Vagina (tissue), 2 donors: ENCODE results near the gene SRSF3. TPM values are rescaled to one million over a fixed set of nuclear protein-coding genes. Genes with fewer than 3 reads are reported as not detected.
A peak's percentile ranks its signal among the peaks of the same experiment; 100 is the strongest.

Experiments used
- DNase-seq, 2 donors: peaks; one replicate each; pipeline ENCODE4 v3.0.0-alpha.2; 2017; ENCODE audit errors: extremely low spot score in 2 of 2
- H3K27ac ChIP-seq: fragments of 200-600 bp; sonication (generic); one replicate; pipeline ENCODE4 v1.5.1; 2019
- H3K27me3 ChIP-seq: fragments of 200-600 bp; sonication (generic); one replicate; pipeline ENCODE4 v1.5.1; 2019
- H3K36me3 ChIP-seq, 2 donors: fragments of 200-600 bp; sonication (generic); one replicate each; pipeline ENCODE4 v1.5.1; 2017 to 2019
- H3K4me1 ChIP-seq: fragments of 200-600 bp; sonication (generic); one replicate; pipeline ENCODE4 v1.5.1; 2019
- H3K4me3 ChIP-seq, 2 donors: fragments of 200-600 bp; sonication (generic); 1 replicate in 1 of 2; 2 replicates in 1 of 2; pipeline ENCODE4 v1.5.1; 2016 to 2019
- H3K9me3 ChIP-seq: fragments of 200-600 bp; sonication (generic); one replicate; pipeline ENCODE4 v1.5.1; 2019
- POLR2A ChIP-seq, 2 donors: fragments of 450-650 bp; IDR thresholded peaks; one replicate each; pipeline ENCODE4 v1.6.1; 2017; ENCODE audit warnings: antibody characterized with exemption in 2 of 2, mild to moderate bottlenecking in 2 of 2, moderate library complexity in 2 of 2
- POLR2AphosphoS5 ChIP-seq, 2 donors: sonication (generic); formaldehyde crosslinking; IDR thresholded peaks; one replicate each; pipeline ENCODE4 v1.9.0; 2017; ENCODE audit warnings: antibody characterized with exemption in 2 of 2, mild to moderate bottlenecking in 2 of 2, low read depth in 1 of 2; ENCODE audit not compliant: insufficient read depth in 1 of 2
- intact Hi-C: fragments of 100-400 bp; cut with DNase I; formaldehyde crosslinking; loops from one replicate; pipeline ENCODE4 v1.15.1; 2023
- total RNA-seq: library from RNA; depleted of rRNA; stranded (reverse); fragments of >200 nt; gene quantifications from one replicate; pipeline ENCODE4 v1.2.3, GENCODE V29; 2016
- TF ChIP-seq, protein P1 (sequence below), 3 experiments: fragments of 450-650 bp in 2 of 3; fragments of 200-600 bp in 1 of 3; sonication (generic) in 1 of 3; IDR thresholded peaks; one replicate each; pipeline ENCODE4 v1.5.1; 2017 to 2019; ENCODE audit warnings: antibody characterized with exemption in 3 of 3, mild to moderate bottlenecking in 2 of 3, moderate library complexity in 2 of 3

Gene SRSF3
- total RNA-seq, 1 donor from 2014 or later: 144 TPM

- Histone ChIP-seq H3K36me3 (no peaks in the 10 kb centered on the region), H3K27ac (peak overlapping the region; percentile 99), H3K4me1 (peaks cover 29% of the 10 kb centered on the region), H3K27me3 (no peaks in the 10 kb centered on the region), H3K4me3 (peak overlapping the region in 1 of 2 donors; percentile 93), H3K9me3 (no peaks in the 10 kb centered on the region)
- no peak for DNase-seq
- intact Hi-C loops: loop anchor here (5.0 to 10.0 kb wide), 2 partner anchors 49 to 103 kb away; partner anchors contain the start of genes KCTD20 and PXT1
- TF ChIP-seq, protein P1, sequence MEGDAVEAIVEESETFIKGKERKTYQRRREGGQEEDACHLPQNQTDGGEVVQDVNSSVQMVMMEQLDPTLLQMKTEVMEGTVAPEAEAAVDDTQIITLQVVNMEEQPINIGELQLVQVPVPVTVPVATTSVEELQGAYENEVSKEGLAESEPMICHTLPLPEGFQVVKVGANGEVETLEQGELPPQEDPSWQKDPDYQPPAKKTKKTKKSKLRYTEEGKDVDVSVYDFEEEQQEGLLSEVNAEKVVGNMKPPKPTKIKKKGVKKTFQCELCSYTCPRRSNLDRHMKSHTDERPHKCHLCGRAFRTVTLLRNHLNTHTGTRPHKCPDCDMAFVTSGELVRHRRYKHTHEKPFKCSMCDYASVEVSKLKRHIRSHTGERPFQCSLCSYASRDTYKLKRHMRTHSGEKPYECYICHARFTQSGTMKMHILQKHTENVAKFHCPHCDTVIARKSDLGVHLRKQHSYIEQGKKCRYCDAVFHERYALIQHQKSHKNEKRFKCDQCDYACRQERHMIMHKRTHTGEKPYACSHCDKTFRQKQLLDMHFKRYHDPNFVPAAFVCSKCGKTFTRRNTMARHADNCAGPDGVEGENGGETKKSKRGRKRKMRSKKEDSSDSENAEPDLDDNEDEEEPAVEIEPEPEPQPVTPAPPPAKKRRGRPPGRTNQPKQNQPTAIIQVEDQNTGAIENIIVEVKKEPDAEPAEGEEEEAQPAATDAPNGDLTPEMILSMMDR (IDR thresholded peaks at IDR 0.05): no peak
- TF ChIP-seq POLR2AphosphoS5 (IDR thresholded peaks at IDR 0.05; ENCODE audit: insufficient read depth in 1 of 2, low read depth in 1 of 2) (no peak), POLR2A (IDR thresholded peaks at IDR 0.05) (no peak)
These were observed 46.3 kb upstream of the SRSF3 start for GRCh38 chr6:36547646-36548400.

GRCh38 chr6:36548401-36548743 lies 45.8 kb upstream of the SRSF3 start:
- TF ChIP-seq, protein P1 (IDR thresholded peaks at IDR 0.05): no peak
- TF ChIP-seq POLR2A (IDR thresholded peaks at IDR 0.05) (no peak), POLR2AphosphoS5 (IDR thresholded peaks at IDR 0.05; ENCODE audit: insufficient read depth in 1 of 2, low read depth in 1 of 2) (no peak)
- H3K27me3 ChIP-seq: no peaks in the 10 kb centered on the region
- intact Hi-C loops: loop anchor here (5.0 to 10.0 kb wide), 2 partner anchors 49 to 104 kb away; partner anchors contain the start of genes KCTD20 and PXT1
- peaks cover 24% of the 10 kb centered on the region for H3K4me1 ChIP-seq
- H3K27ac ChIP-seq: peak overlapping the region; percentile 99
- H3K36me3 ChIP-seq: no peaks in the 10 kb centered on the region
- H3K4me3 ChIP-seq: no peak overlapping the region
- DNase-seq: no peak
- no peaks in the 10 kb centered on the region for H3K9me3 ChIP-seq

- Histone ChIP-seq H3K4me1 (peaks cover 8% of the 10 kb centered on the region), H3K27me3 (no peaks in the 10 kb centered on the region), H3K9me3 (no peaks in the 10 kb centered on the region), H3K4me3 (no peak overlapping the region), H3K27ac (no peak overlapping the region), H3K36me3 (no peaks in the 10 kb centered on the region)
- DNase-seq: no peak
- intact Hi-C loops: no loop called here
- TF ChIP-seq, protein P1 (IDR thresholded peaks at IDR 0.05): no peak
- TF ChIP-seq POLR2AphosphoS5 (IDR thresholded peaks at IDR 0.05; ENCODE audit: insufficient read depth in 1 of 2, low read depth in 1 of 2) (no peak), POLR2A (IDR thresholded peaks at IDR 0.05) (no peak)
These were observed 43.6 kb upstream of the SRSF3 start for GRCh38 chr6:36550473-36551000.

GRCh38 chr6:36555750-36556252 lies 38.4 kb upstream of the SRSF3 start:
- intact Hi-C loops: no loop called here
- TF ChIP-seq POLR2A (IDR thresholded peaks at IDR 0.05) (no peak), POLR2AphosphoS5 (IDR thresholded peaks at IDR 0.05; ENCODE audit: insufficient read depth in 1 of 2, low read depth in 1 of 2) (no peak)
- TF ChIP-seq, protein P1 (IDR thresholded peaks at IDR 0.05): no peak
- no peaks in the 10 kb centered on the region for H3K9me3 ChIP-seq
- H3K27ac ChIP-seq: no peak overlapping the region
- no peaks in the 10 kb centered on the region for H3K27me3 ChIP-seq
- H3K4me3 ChIP-seq: no peak overlapping the region
- no peaks in the 10 kb centered on the region for H3K4me1 ChIP-seq
- DNase-seq: no peak
- H3K36me3 ChIP-seq: no peaks in the 10 kb centered on the region

DNA sequence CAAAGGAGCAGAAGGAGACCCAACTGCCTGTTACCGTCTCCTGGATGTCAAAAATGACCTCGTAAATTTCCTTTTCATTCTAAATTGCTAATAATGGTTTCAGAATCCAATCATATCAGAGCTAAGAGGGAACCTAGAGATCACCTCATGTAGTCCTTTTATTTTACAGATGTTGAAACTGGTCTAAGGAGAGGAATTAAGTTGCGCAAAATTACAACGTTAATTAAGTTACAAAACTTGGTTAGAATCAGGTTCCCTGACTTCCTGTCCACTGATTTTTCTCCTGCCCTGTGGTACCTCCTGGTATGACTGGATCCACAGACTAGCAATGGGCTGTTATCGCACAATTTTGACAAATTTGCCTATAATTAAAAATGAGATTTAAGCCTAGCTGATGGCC lies 37.9 kb upstream of the SRSF3 start:
- intact Hi-C loops: no loop called here
- H3K27ac ChIP-seq: no peak overlapping the region
- no peaks in the 10 kb centered on the region for H3K4me1 ChIP-seq
- no peaks in the 10 kb centered on the region for H3K27me3 ChIP-seq
- H3K9me3 ChIP-seq: no peaks in the 10 kb centered on the region
- no peaks in the 10 kb centered on the region for H3K36me3 ChIP-seq
- TF ChIP-seq POLR2AphosphoS5 (IDR thresholded peaks at IDR 0.05; ENCODE audit: insufficient read depth in 1 of 2, low read depth in 1 of 2): no peak
- TF ChIP-seq POLR2A (IDR thresholded peaks at IDR 0.05): no peak
- TF ChIP-seq, protein P1 (IDR thresholded peaks at IDR 0.05): no peak
- no peak overlapping the region for H3K4me3 ChIP-seq
- no peak for DNase-seq
